ENCODE results near the gene CCPG1.

Gene CCPG1

DNA sequence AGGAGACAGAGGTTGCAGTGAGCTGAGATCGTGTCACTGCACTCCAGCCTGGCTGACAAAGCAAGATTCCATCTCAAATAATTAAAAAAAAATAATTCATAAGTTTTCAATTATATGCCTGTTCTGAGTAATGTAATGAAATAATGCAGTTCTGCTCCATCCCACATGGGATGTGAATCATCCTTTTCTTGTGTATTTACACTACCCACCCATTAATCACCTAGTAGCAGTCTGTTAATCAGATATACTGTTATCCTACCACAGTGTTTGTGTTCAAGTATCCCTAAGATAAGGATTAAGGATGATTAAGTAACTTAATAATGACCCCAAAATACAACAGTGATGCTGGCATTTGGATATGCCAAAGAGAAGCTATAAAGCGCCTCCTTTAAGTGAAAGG, 50.4 kb downstream of the CCPG1 start:
- H3K4me3 ChIP-seq (ENCODE audit: control insufficient read depth, low read depth, low read length) = no peak overlapping the region
- peak; percentile 78 for DNase-seq (ENCODE audit: low read depth)
- TF ChIP-seq, protein P1, sequence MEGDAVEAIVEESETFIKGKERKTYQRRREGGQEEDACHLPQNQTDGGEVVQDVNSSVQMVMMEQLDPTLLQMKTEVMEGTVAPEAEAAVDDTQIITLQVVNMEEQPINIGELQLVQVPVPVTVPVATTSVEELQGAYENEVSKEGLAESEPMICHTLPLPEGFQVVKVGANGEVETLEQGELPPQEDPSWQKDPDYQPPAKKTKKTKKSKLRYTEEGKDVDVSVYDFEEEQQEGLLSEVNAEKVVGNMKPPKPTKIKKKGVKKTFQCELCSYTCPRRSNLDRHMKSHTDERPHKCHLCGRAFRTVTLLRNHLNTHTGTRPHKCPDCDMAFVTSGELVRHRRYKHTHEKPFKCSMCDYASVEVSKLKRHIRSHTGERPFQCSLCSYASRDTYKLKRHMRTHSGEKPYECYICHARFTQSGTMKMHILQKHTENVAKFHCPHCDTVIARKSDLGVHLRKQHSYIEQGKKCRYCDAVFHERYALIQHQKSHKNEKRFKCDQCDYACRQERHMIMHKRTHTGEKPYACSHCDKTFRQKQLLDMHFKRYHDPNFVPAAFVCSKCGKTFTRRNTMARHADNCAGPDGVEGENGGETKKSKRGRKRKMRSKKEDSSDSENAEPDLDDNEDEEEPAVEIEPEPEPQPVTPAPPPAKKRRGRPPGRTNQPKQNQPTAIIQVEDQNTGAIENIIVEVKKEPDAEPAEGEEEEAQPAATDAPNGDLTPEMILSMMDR (conservative IDR thresholded peaks at IDR 0.05; ENCODE audit: control insufficient read depth, insufficient read depth, low read depth, low read length) = no peak

DNA sequence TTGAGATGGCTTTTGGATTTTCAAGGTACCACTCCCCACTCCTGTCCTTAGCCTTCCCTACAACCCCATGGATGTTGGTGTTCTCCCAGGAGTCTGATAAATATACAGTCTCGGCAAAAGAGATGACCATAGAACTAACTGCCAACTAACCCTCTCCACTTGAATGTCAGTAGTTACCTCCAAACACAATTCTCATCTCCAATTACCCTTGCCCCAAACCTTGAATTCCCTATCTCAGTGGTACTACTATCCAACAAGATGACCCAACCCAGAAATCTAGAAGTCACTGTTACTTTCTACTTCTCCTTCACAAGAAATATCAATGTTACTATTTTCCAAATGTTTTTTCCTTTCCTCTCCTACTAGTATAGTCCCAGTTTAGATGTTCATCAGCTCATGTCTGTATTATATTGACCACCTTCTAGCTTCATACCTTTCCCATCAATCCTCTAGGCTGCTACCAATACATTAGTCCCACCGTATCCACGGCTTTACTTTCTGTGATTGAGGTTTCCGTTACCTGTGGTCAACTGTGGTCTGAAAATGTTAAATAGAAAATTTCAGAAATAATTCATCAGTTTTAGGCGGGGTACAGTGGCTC, 51.1 kb downstream of the CCPG1 start:
- TF ChIP-seq, protein P1 (conservative IDR thresholded peaks at IDR 0.05; ENCODE audit: control insufficient read depth, insufficient read depth, low read depth, low read length) = no peak
- DNase-seq (ENCODE audit: low read depth) = no peak
- H3K4me3 ChIP-seq (ENCODE audit: control insufficient read depth, low read depth, low read length) = no peak overlapping the region

DNA sequence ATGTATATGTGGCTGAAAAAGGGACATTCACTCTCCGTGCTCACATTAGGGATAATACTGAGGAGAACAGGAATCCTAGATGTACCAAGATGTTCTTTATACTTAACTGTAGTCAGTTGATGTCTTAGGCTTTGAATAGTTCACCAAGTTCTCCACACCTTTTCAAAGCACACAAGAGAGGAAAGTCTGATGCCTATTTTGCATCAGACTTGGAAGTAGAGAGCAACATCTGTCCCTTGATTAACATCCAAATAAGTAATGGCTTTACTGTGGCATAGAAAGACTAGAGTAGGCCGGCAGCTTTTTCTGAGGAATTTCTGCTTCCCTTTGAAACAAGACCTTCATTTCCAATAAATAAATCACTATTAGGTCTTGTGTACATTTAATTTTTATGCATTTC, 55.1 kb downstream of the CCPG1 start:
- no peak for DNase-seq (ENCODE audit: low read depth)
- no peak overlapping the region for H3K4me3 ChIP-seq (ENCODE audit: control insufficient read depth, low read depth, low read length)
- TF ChIP-seq, protein P1 (conservative IDR thresholded peaks at IDR 0.05; ENCODE audit: control insufficient read depth, insufficient read depth, low read depth, low read length) = no peak

DNA sequence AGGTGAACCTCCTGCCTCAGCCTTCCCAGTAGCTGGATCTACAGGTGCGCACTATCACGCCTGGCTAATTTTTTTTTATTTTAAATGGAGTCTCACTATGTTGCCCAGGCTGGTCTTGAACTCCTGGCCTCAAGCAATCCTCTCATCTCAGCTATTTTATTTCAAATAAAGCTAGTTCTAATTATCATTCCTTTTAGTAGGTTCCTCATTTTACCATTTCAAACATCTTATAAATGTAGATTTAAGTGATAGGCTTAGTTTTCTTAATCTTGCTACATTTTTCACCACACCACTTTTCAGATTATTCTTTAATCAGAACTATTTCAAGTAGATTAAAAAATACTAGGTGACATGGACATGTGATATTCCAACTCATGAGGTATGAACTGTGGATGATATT, 58.9 kb downstream of the CCPG1 start:
- TF ChIP-seq, protein P1 (conservative IDR thresholded peaks at IDR 0.05; ENCODE audit: control insufficient read depth, insufficient read depth, low read depth, low read length) = no peak

DNA sequence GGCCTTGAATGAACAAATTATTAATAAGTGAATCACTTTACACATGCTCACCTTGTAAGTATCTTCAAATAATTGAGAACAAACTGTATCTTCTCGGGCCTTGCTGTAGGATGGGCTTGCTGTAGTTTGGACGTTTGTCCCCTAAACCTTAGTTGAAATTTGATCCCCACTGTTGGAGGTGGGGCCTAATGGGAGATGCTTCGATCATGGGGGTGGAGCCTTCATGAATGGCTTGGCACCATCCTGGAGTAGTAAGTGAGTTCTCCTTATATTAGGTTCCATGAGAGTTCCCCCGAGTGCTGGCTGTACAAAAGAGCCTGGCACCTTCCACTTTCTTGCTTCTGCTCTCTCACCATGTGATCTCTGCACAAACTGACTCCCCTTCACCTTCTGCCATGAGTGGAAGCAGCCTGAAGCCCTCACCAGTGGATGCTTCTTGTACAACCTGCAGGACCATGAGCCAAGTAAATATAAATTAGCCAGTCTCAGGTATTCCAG, 59.8 kb downstream of the CCPG1 start:
- TF ChIP-seq, protein P1 (conservative IDR thresholded peaks at IDR 0.05; ENCODE audit: control insufficient read depth, insufficient read depth, low read depth, low read length) = no peak
- DNase-seq (ENCODE audit: low read depth) = no peak
- H3K4me3 ChIP-seq (ENCODE audit: control insufficient read depth, low read depth, low read length) = no peak overlapping the region

More for the DNA sequence above, 58.9 kb downstream of the CCPG1 start:
- no peak overlapping the region for H3K4me3 ChIP-seq (ENCODE audit: control insufficient read depth, low read depth, low read length)
- no peak for DNase-seq (ENCODE audit: low read depth)

DNA sequence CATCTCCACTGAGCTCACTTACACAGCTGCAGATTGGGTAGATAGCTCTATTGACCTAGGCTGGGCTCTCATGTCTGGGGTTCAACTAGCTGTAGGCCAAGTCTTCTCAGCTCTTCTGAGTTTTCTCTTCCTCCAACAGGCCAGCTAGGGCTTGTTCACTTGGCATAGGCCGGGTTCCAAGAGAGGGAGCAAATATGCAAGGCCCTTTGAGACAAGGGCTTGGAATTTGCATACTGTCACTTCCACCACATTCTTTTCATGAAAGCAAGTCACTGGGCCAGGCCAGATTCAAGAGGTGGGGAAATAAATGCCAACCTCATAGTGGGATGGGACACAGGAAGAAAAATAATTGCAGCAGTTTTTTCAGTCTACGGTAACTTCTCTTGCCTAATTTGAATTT, 64.0 kb downstream of the CCPG1 start:
- no peak overlapping the region for H3K4me3 ChIP-seq (ENCODE audit: control insufficient read depth, low read depth, low read length)
- TF ChIP-seq, protein P1 (conservative IDR thresholded peaks at IDR 0.05; ENCODE audit: control insufficient read depth, insufficient read depth, low read depth, low read length) = no peak
- no peak for DNase-seq (ENCODE audit: low read depth)
